ENCODE data around the gene DPEP2NB.

DNA sequence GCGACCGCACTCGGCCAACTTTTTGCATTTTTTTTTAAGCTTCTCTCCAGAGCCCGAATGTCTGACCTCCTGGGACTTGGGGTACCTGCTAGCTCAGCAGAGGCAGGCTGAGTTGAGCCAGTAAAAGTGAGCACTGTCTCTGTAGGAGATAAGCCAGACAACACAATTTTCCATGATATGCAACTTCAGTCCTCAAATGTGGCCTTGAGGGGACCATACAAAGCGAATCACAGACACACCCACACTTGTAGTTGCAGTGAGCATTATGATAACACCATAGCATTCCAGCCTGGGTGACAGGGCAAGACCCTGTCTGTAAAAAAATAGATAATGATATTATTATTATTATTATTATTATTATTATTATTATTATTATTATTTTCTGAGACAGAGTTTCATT lies 19.0 kb downstream of the DPEP2NB start:
- no peak for TF ChIP-seq CTCF (IDR thresholded peaks at IDR 0.05)
- no peak for TF ChIP-seq POLR2AphosphoS5 (IDR thresholded peaks at IDR 0.05)

All from upper lobe of left lung (tissue), 4 donors.